WTC11 (cell line): ENCODE measurements around the gene KRT6C. TPM values are rescaled to one million over a fixed set of nuclear protein-coding genes. Genes with fewer than 3 reads are reported as not detected.

Source experiments
- ATAC-seq: fragments of 200-7000 bp; cut with Tn5 transposase; 2 replicates; pipeline ENCODE4 v1.10.0; 2021; ENCODE audit warnings: mild to moderate bottlenecking, moderate library complexity
- CTCF ChIA-PET: fragments of 300-600 bp; sonication (Branson Sonifier 250); formaldehyde crosslinking; loops from one replicate; lab custom pipeline; 2021; ENCODE audit warnings: antibody characterized with exemption; lab: Charles Lee
- POLR2A ChIA-PET: fragments of 350-600 bp; sonication (Branson Sonifier 250); formaldehyde crosslinking; loops from one replicate; lab custom pipeline; 2021; ENCODE audit warnings: antibody characterized with exemption; lab: Charles Lee
- DNase-seq: peaks from one replicate; pipeline ENCODE4 v3.0.0; 2021; ENCODE audit warnings: low spot score
- H3K27ac Mint-ChIP-seq: 2 replicates; pipeline ENCODE4 v1.8.0; 2021; ENCODE audit warnings: mixed read lengths
- H3K27me3 Mint-ChIP-seq: 2 replicates; pipeline ENCODE4 v1.8.0; 2021; ENCODE audit warnings: low read depth, mild to moderate bottlenecking, moderate library complexity, mixed read lengths
- H3K36me3 Mint-ChIP-seq: 2 replicates; pipeline ENCODE4 v1.8.0; 2021; ENCODE audit warnings: mixed read lengths
- H3K4me1 Mint-ChIP-seq: 2 replicates; pipeline ENCODE4 v1.8.0; 2022; ENCODE audit warnings: mixed read lengths
- H3K4me3 Mint-ChIP-seq: 2 replicates; pipeline ENCODE4 v1.8.0; 2021; ENCODE audit warnings: mild to moderate bottlenecking, moderate library complexity, mixed read lengths
- H3K9me3 Mint-ChIP-seq: 2 replicates; pipeline ENCODE4 v1.8.0; 2021; ENCODE audit warnings: mixed read lengths
- AR ChIP-seq: fragments of 250-450 bp; sonication (Bioruptor Pico); IDR thresholded peaks from 2 replicates; pipeline ENCODE4 v1.9.0; 2021; ENCODE audit warnings: mild to moderate bottlenecking
- CBFB ChIP-seq: sonication (generic); formaldehyde crosslinking; IDR thresholded peaks from 2 replicates; pipeline ENCODE4 v1.8.1; 2022; ENCODE audit warnings: mild to moderate bottlenecking, low read depth, missing genetic modification reagents
- E2F4 ChIP-seq: sonication (generic); formaldehyde crosslinking; IDR thresholded peaks from 2 replicates; pipeline ENCODE4 v1.8.1; 2022; ENCODE audit warnings: low read depth, mild to moderate bottlenecking, moderate library complexity, missing genetic modification reagents, borderline replicate concordance
- E2F5 ChIP-seq: sonication (generic); formaldehyde crosslinking; IDR thresholded peaks from 2 replicates; pipeline ENCODE4 v1.8.1; 2022; ENCODE audit warnings: mild to moderate bottlenecking, moderate library complexity, missing genetic modification reagents
- ERG ChIP-seq: fragments of 250-450 bp; sonication (Bioruptor Pico); IDR thresholded peaks from 2 replicates; pipeline ENCODE4 v1.8.0; 2021; ENCODE audit warnings: mild to moderate bottlenecking
- HMGXB4 ChIP-seq: sonication (generic); formaldehyde crosslinking; IDR thresholded peaks from 2 replicates; pipeline ENCODE4 v1.8.1; 2023; ENCODE audit warnings: mild to moderate bottlenecking, moderate library complexity, missing genetic modification reagents
- JUN ChIP-seq: sonication (generic); formaldehyde crosslinking; IDR thresholded peaks from 2 replicates; pipeline ENCODE4 v1.8.0; 2023; ENCODE audit warnings: mild to moderate bottlenecking, missing genetic modification reagents
- MYBL2 ChIP-seq: sonication (generic); formaldehyde crosslinking; IDR thresholded peaks from 2 replicates; pipeline ENCODE4 v1.8.1; 2023; ENCODE audit warnings: mild to moderate bottlenecking, moderate library complexity, missing genetic modification reagents
- NR1H2 ChIP-seq: sonication (generic); formaldehyde crosslinking; IDR thresholded peaks from 2 replicates; pipeline ENCODE4 v1.9.0; 2021; ENCODE audit warnings: mild to moderate bottlenecking, moderate library complexity, missing genetic modification reagents
- NR3C1 ChIP-seq: sonication (generic); formaldehyde crosslinking; conservative IDR thresholded peaks from 2 replicates; pipeline ENCODE4 v1.8.1; 2023; ENCODE audit warnings: low read depth, mild to moderate bottlenecking, missing genetic modification reagents
- PRRX2 ChIP-seq: fragments of 250-450 bp; sonication (Bioruptor Pico); IDR thresholded peaks from 2 replicates; pipeline ENCODE4 v1.8.0; 2021; ENCODE audit warnings: mild to moderate bottlenecking
- SOX15 ChIP-seq: fragments of 250-450 bp; sonication (Bioruptor Pico); IDR thresholded peaks from 2 replicates; pipeline ENCODE4 v1.9.0; 2021; ENCODE audit warnings: mild to moderate bottlenecking
- TCF7 ChIP-seq: sonication (generic); formaldehyde crosslinking; IDR thresholded peaks from 2 replicates; pipeline ENCODE4 v1.8.0; 2022; ENCODE audit warnings: mild to moderate bottlenecking, low read depth, missing genetic modification reagents, moderate library complexity
- USF1 ChIP-seq: sonication (generic); formaldehyde crosslinking; IDR thresholded peaks from 2 replicates; pipeline ENCODE4 v1.8.0; 2022; ENCODE audit warnings: mild to moderate bottlenecking, missing genetic modification reagents
- total RNA-seq: library from RNA; stranded (reverse); gene quantifications from 3 replicates; pipeline ENCODE4 v1.2.3, GENCODE V29; 2021

The KRT6C gene
- total RNA-seq, 1 experiment from 2014 or later: not detected

GRCh38 chr12:52514471-52515318 is 41.1 kb upstream of the KRT6C start:
- no peak for ATAC-seq

More at GRCh38 chr12:52514471-52515318, 41.1 kb upstream of the KRT6C start:
- H3K36me3 Mint-ChIP-seq: peaks cover 5% of the 10 kb centered on the region; the same call in 1 of the 2 replicates
- H3K9me3 Mint-ChIP-seq: peaks cover 19% of the 10 kb centered on the region
- H3K4me3 Mint-ChIP-seq: no peak overlapping the region
- peaks cover 2% of the 10 kb centered on the region for H3K27me3 Mint-ChIP-seq
- ChIA-PET POLR2A (no interaction called here), CTCF (interaction anchor here (0.6 to 3.6 kb wide), 5 partner anchors 119 to 389 kb away, joined by 3 to 13 read pairs (median 4); no protein-coding TSS in a partner anchor)
- H3K27ac Mint-ChIP-seq: no peak overlapping the region
- TF ChIP-seq E2F5: no peak
- TF ChIP-seq TCF7 (CRISPR knock-in tag): no peak
- no peak for TF ChIP-seq E2F4 (CRISPR knock-in tag)
- TF ChIP-seq ERG (CRISPR knock-in tag): no peak
- TF ChIP-seq MYBL2 (CRISPR knock-in tag): no peak
- no peak for TF ChIP-seq PRRX2 (CRISPR knock-in tag)
- TF ChIP-seq JUN (CRISPR knock-in tag): no peak
- no peak for TF ChIP-seq CBFB (CRISPR knock-in tag)
- TF ChIP-seq USF1 (CRISPR knock-in tag): no peak
- TF ChIP-seq SOX15: no peak
- TF ChIP-seq AR (CRISPR knock-in tag): no peak
- TF ChIP-seq NR1H2: no peak
- TF ChIP-seq NR3C1 (CRISPR knock-in tag): no peak
- no peak for TF ChIP-seq HMGXB4 (CRISPR knock-in tag)
- H3K4me1 Mint-ChIP-seq: no peaks in the 10 kb centered on the region
- DNase-seq: no peak
